H9 (cell line): ENCODE measurements around the gene PRODH2. TPM values are rescaled to one million over a fixed set of nuclear protein-coding genes. Genes with fewer than 3 reads are reported as not detected.

Source experiments
- DNase-seq: peaks from one replicate; pipeline ENCODE4 v3.0.0-alpha.2; 2017
- H2AFZ ChIP-seq: one replicate; pipeline ENCODE4 v1.6.1; 2013; ENCODE audit warnings: mild to moderate bottlenecking, low read length, control low read depth, moderate library complexity
- H2AK5ac ChIP-seq: 2 replicates; pipeline ENCODE4 v1.6.1; 2013; ENCODE audit warnings: low read length, control low read depth, mixed read lengths; ENCODE audit not compliant: insufficient read length
- H2BK120ac ChIP-seq: one replicate; pipeline ENCODE4 v1.6.1; 2013; ENCODE audit warnings: low read depth, mild to moderate bottlenecking, low read length, control low read depth, inconsistent platforms; ENCODE audit not compliant: poor library complexity, severe bottlenecking
- H2BK12ac ChIP-seq: 2 replicates; pipeline ENCODE4 v1.6.1; 2013; ENCODE audit warnings: low read length, control low read depth, mixed read lengths, low read depth; ENCODE audit not compliant: insufficient read length
- H2BK15ac ChIP-seq: 2 replicates; pipeline ENCODE4 v1.6.1; 2013; ENCODE audit warnings: low read depth, low read length, control low read depth
- H2BK20ac ChIP-seq: one replicate; pipeline ENCODE4 v1.6.1; 2013; ENCODE audit warnings: low read depth, mild to moderate bottlenecking, low read length, control low read depth, inconsistent platforms; ENCODE audit not compliant: poor library complexity, severe bottlenecking
- H2BK5ac ChIP-seq: 2 replicates; pipeline ENCODE4 v1.6.1; 2013; ENCODE audit warnings: low read length, control low read depth, mixed read lengths; ENCODE audit not compliant: insufficient read length
- H3K14ac ChIP-seq: 2 replicates; pipeline ENCODE4 v1.6.1; 2013; ENCODE audit warnings: low read length, control low read depth; ENCODE audit not compliant: insufficient read depth
- H3K18ac ChIP-seq: 2 replicates; pipeline ENCODE4 v1.6.1; 2013; ENCODE audit warnings: low read depth, mild to moderate bottlenecking, mixed read lengths, low read length, control low read depth; ENCODE audit not compliant: insufficient read length
- H3K23ac ChIP-seq: 2 replicates; pipeline ENCODE4 v1.6.1; 2013; ENCODE audit warnings: low read length, control low read depth, mixed read lengths, low read depth; ENCODE audit not compliant: insufficient read length
- H3K23me2 ChIP-seq: 2 replicates; pipeline ENCODE4 v1.6.1; 2013; ENCODE audit warnings: low read depth, mild to moderate bottlenecking, mixed read lengths, low read length, control low read depth; ENCODE audit not compliant: insufficient read length, poor library complexity, severe bottlenecking
- H3K27ac ChIP-seq: 2 replicates; pipeline ENCODE4 v1.5.1; 2013; ENCODE audit warnings: low read length, control low read depth, mixed read lengths, low read depth; ENCODE audit not compliant: insufficient read length
- H3K27me3 ChIP-seq: 2 replicates; pipeline ENCODE4 v1.6.1; 2013; ENCODE audit warnings: low read length, control low read depth, inconsistent platforms; ENCODE audit not compliant: insufficient read depth
- H3K4ac ChIP-seq: 2 replicates; pipeline ENCODE4 v1.6.1; 2013; ENCODE audit warnings: low read depth, mild to moderate bottlenecking, control low read depth, inconsistent platforms, low read length, moderate library complexity
- H3K4me1 ChIP-seq: 2 replicates; pipeline ENCODE4 v1.6.1; 2013; ENCODE audit warnings: low read length, control low read depth, inconsistent platforms; ENCODE audit not compliant: insufficient read depth
- H3K4me2 ChIP-seq: 2 replicates; pipeline ENCODE4 v1.6.1; 2013; ENCODE audit warnings: low read length, control low read depth, mixed read lengths; ENCODE audit not compliant: insufficient read length, insufficient read depth
- H3K56ac ChIP-seq: 2 replicates; pipeline ENCODE4 v1.6.1; 2013; ENCODE audit warnings: low read depth, mild to moderate bottlenecking, mixed read lengths, low read length, control low read depth; ENCODE audit not compliant: insufficient read length
- H3K79me1 ChIP-seq: 2 replicates; pipeline ENCODE4 v1.6.1; 2013; ENCODE audit warnings: low read depth, mild to moderate bottlenecking, moderate library complexity, low read length, control low read depth, inconsistent platforms; ENCODE audit not compliant: insufficient read depth, poor library complexity, severe bottlenecking
- H3K79me2 ChIP-seq: 2 replicates; pipeline ENCODE4 v1.6.1; 2013; ENCODE audit warnings: low read length, control low read depth, inconsistent platforms; ENCODE audit not compliant: insufficient read depth
- H3K9ac ChIP-seq: 2 replicates; pipeline ENCODE4 v1.6.1; 2013; ENCODE audit warnings: low read length, control low read depth, mixed read lengths; ENCODE audit not compliant: insufficient read length; ENCODE audit errors: extremely low read depth
- H3K9me3 ChIP-seq: one replicate; pipeline ENCODE4 v1.6.1; 2013; ENCODE audit warnings: low read depth, low read length, inconsistent platforms; ENCODE audit not compliant: control insufficient read depth
- H3T11ph ChIP-seq: one replicate; pipeline ENCODE4 v1.6.1; 2013; ENCODE audit warnings: mild to moderate bottlenecking, low read length, control low read depth, inconsistent platforms
- H4K20me1 ChIP-seq: one replicate; pipeline ENCODE4 v1.6.1; 2013; ENCODE audit not compliant: control insufficient read depth, insufficient read length, insufficient read depth
- H4K5ac ChIP-seq: 2 replicates; pipeline ENCODE4 v1.6.1; 2013; ENCODE audit warnings: low read depth, mild to moderate bottlenecking, mixed read lengths, low read length, control low read depth; ENCODE audit not compliant: insufficient read length
- H4K8ac ChIP-seq: replicated peaks from 2 replicates; pipeline ENCODE4 v1.6.1; 2013; ENCODE audit warnings: low read length, control low read depth, mixed read lengths, low read depth; ENCODE audit not compliant: insufficient read length
- H4K91ac ChIP-seq: 2 replicates; pipeline ENCODE4 v1.6.1; 2013; ENCODE audit warnings: low read depth, mild to moderate bottlenecking, moderate library complexity, mixed read lengths, low read length, control low read depth; ENCODE audit not compliant: insufficient read length
- H3K27ac Mint-ChIP-seq, 3 experiments: 2 replicates in 2 of 3; 3 replicates in 1 of 3; pipeline ENCODE4 v1.8.0; 2020 to 2021; ENCODE audit warnings: mixed read lengths in 3 of 3, mild to moderate bottlenecking in 1 of 3, moderate library complexity in 1 of 3
- H3K27me3 Mint-ChIP-seq: 2 replicates; pipeline ENCODE4 v1.8.0; 2021; ENCODE audit warnings: low read depth, mild to moderate bottlenecking, moderate library complexity, mixed read lengths
- H3K36me3 Mint-ChIP-seq, 3 experiments: 2 replicates in 2 of 3; 3 replicates in 1 of 3; pipeline ENCODE4 v1.8.0; 2020 to 2021; ENCODE audit warnings: low read depth in 3 of 3, mixed read lengths in 3 of 3; ENCODE audit not compliant: insufficient read depth in 1 of 3
- H3K4me1 Mint-ChIP-seq, 2 experiments: 2 replicates each; pipeline ENCODE4 v1.8.0; 2020; ENCODE audit warnings: mixed read lengths in 2 of 2
- H3K4me3 Mint-ChIP-seq, 2 experiments: 2 replicates in 1 of 2; 3 replicates in 1 of 2; pipeline ENCODE4 v1.8.0; 2020 to 2021; ENCODE audit warnings: mild to moderate bottlenecking in 2 of 2, mixed read lengths in 2 of 2, moderate library complexity in 1 of 2
- H3K9me3 Mint-ChIP-seq, 2 experiments: 2 replicates in 1 of 2; 3 replicates in 1 of 2; pipeline ENCODE4 v1.8.0; 2020; ENCODE audit warnings: mild to moderate bottlenecking in 2 of 2, mixed read lengths in 2 of 2, moderate library complexity in 1 of 2
- CTCF ChIP-seq: fragments of 200-600 bp; sonication (generic); conservative IDR thresholded peaks from 3 replicates; pipeline ENCODE4 v1.8.0; 2021; ENCODE audit warnings: antibody characterized with exemption, mild to moderate bottlenecking
- WGBS: extraction: QIAGEN DNeasy Blood & Tissue Kit; methylation state at CpG from one replicate; pipeline ENCODE4 v1.1.7; 2013; ENCODE audit warnings: missing lambda C conversion rate, low lambda C conversion rate, mixed read lengths; ENCODE audit not compliant: insufficient read length; ENCODE audit errors: extremely low coverage; 5-methylcytosine and 5-hydroxymethylcytosine counted together
- total RNA-seq: library from RNA; stranded (reverse); gene quantifications from 2 replicates; pipeline ENCODE4 v1.2.1, GENCODE V29; 2021

Gene PRODH2
- total RNA-seq, 1 experiment from 2014 or later, result not detected

- Histone ChIP-seq H3K4ac (no peak overlapping the region), H2BK120ac (no peak overlapping the region), H2BK15ac (no peak overlapping the region), H2BK12ac (no peak overlapping the region), H3K23me2 (peaks cover 7% of the 10 kb centered on the region), H3T11ph (no peak overlapping the region), H4K20me1 (no peaks in the 10 kb centered on the region), H3K9ac (no peak overlapping the region), H3K23ac (no peak overlapping the region), H3K56ac (no peak overlapping the region), H2AK5ac (no peak overlapping the region), H3K27me3 (no peaks in the 10 kb centered on the region), H3K79me1 (no peaks in the 10 kb centered on the region), H4K5ac (no peak overlapping the region), H4K91ac (no peak overlapping the region), H3K18ac (no peak overlapping the region), H2BK20ac (no peak overlapping the region), H3K4me1 (peaks cover 2% of the 10 kb centered on the region; the same call in 1 of the 2 replicates), H3K14ac (no peak overlapping the region), H2BK5ac (no peak overlapping the region), H3K4me2 (no peak overlapping the region), H3K9me3 (no peaks in the 10 kb centered on the region), H2AFZ (no peak overlapping the region), H3K27ac (no peak overlapping the region), H4K8ac (no peak overlapping the region), H3K79me2 (no peaks in the 10 kb centered on the region)
- H3K4me1 Mint-ChIP-seq, result peaks cover 35 to 49% of the 10 kb centered on the region in 2 experiments
- H3K9me3 Mint-ChIP-seq, result no peaks in the 10 kb centered on the region; a peak in 1 of 5 replicates
- H3K4me3 Mint-ChIP-seq, result no peak overlapping the region; a peak in 1 of 5 replicates
- peaks cover 0 to 8% (median 2%) of the 10 kb centered on the region in 3 experiments; a peak in 1 of 7 replicates for H3K36me3 Mint-ChIP-seq
- no CpG with 5 or more reads among the region's 9 CpGs for WGBS
- DNase-seq, result no peak
- no peak for TF ChIP-seq CTCF
- no peak overlapping the region for H3K27ac Mint-ChIP-seq
- peaks cover 15% of the 10 kb centered on the region for H3K27me3 Mint-ChIP-seq
Observed at GRCh38 chr19:35781650-35782049, 31.0 kb downstream of the PRODH2 start.
